Neuronal stem cell (in vitro differentiated cells): ENCODE data around the gene TMEM88.

ENCODE experiments used
- DNase-seq: peaks from one replicate; pipeline ENCODE4 v3.0.0-alpha.2; 2013; ENCODE audit warnings: low spot score
- H2AFZ ChIP-seq: one replicate; pipeline ENCODE4 v1.6.1; 2013; ENCODE audit warnings: mild to moderate bottlenecking, low read length, inconsistent platforms
- H2AK5ac ChIP-seq: 2 replicates; pipeline ENCODE4 v1.6.1; 2013; ENCODE audit warnings: low read depth, mild to moderate bottlenecking, inconsistent platforms, low read length, moderate library complexity, mixed read lengths
- H2BK120ac ChIP-seq: 2 replicates; pipeline ENCODE4 v1.6.1; 2013; ENCODE audit warnings: low read depth, mild to moderate bottlenecking, inconsistent platforms, low read length, moderate library complexity, mixed read lengths
- H2BK12ac ChIP-seq: one replicate; pipeline ENCODE4 v1.6.1; 2013; ENCODE audit warnings: low read length, inconsistent platforms
- H2BK15ac ChIP-seq: 2 replicates; pipeline ENCODE4 v1.6.1; 2013; ENCODE audit warnings: mild to moderate bottlenecking, low read length, inconsistent platforms, mixed read lengths
- H2BK5ac ChIP-seq: one replicate; pipeline ENCODE4 v1.6.1; 2013; ENCODE audit warnings: inconsistent platforms, mild to moderate bottlenecking, low read length, moderate library complexity
- H3K14ac ChIP-seq: one replicate; pipeline ENCODE4 v1.6.1; 2013; ENCODE audit warnings: low read length, inconsistent platforms
- H3K18ac ChIP-seq: 2 replicates; pipeline ENCODE4 v1.6.1; 2013; ENCODE audit warnings: low read length, inconsistent platforms
- H3K23ac ChIP-seq: 2 replicates; pipeline ENCODE4 v1.6.1; 2013; ENCODE audit warnings: low read depth, mild to moderate bottlenecking, mixed read lengths, low read length, inconsistent platforms; ENCODE audit not compliant: poor library complexity
- H3K27ac ChIP-seq: replicated peaks from 3 replicates; pipeline ENCODE4 v1.5.1; 2013; ENCODE audit warnings: low read length, inconsistent platforms
- H3K27me3 ChIP-seq, 3 experiments: 2 replicates each; pipeline ENCODE4 v1.6.1; 2013; ENCODE audit warnings: low read length in 3 of 3, mild to moderate bottlenecking in 2 of 3, inconsistent platforms in 1 of 3, low read depth in 1 of 3, mixed read lengths in 1 of 3, moderate library complexity in 1 of 3; ENCODE audit not compliant: control insufficient read depth in 3 of 3, insufficient read depth in 3 of 3
- H3K36me3 ChIP-seq, 2 donors: replicated peaks in 1 of 2; 2 replicates each; pipeline ENCODE4 v1.6.1; 2013; ENCODE audit warnings: low read length in 2 of 2; ENCODE audit not compliant: control insufficient read depth in 2 of 2, insufficient read depth in 2 of 2
- H3K4ac ChIP-seq: 2 replicates; pipeline ENCODE4 v1.6.1; 2013; ENCODE audit warnings: inconsistent platforms, mild to moderate bottlenecking, low read length, moderate library complexity
- H3K4me1 ChIP-seq, 2 donors: 1 replicate in 1 of 2; 2 replicates in 1 of 2; pipeline ENCODE4 v1.6.1; 2013; ENCODE audit warnings: low read length in 2 of 2, low read depth in 1 of 2; ENCODE audit not compliant: control insufficient read depth in 2 of 2, insufficient read depth in 1 of 2
- H3K4me2 ChIP-seq: one replicate; pipeline ENCODE4 v1.6.1; 2013; ENCODE audit warnings: mild to moderate bottlenecking, low read length, inconsistent platforms; ENCODE audit not compliant: insufficient read depth, poor library complexity, severe bottlenecking
- H3K4me3 ChIP-seq, 2 donors: 2 replicates each; pipeline ENCODE4 v1.5.1; 2013; ENCODE audit warnings: low read length in 2 of 2, mild to moderate bottlenecking in 2 of 2, inconsistent platforms in 1 of 2, moderate library complexity in 1 of 2
- H3K79me1 ChIP-seq: one replicate; pipeline ENCODE4 v1.6.1; 2013; ENCODE audit warnings: low read depth, mild to moderate bottlenecking, inconsistent platforms, low read length, moderate library complexity
- H3K9ac ChIP-seq: one replicate; pipeline ENCODE4 v1.6.1; 2013; ENCODE audit warnings: mild to moderate bottlenecking, low read depth, low read length, inconsistent platforms; ENCODE audit not compliant: poor library complexity
- H3K9me3 ChIP-seq, 2 donors: replicated peaks in 1 of 2; 2 replicates each; pipeline versions ENCODE3 to v1.6.1; 2013; ENCODE audit warnings: low read length in 2 of 2, mild to moderate bottlenecking in 2 of 2, inconsistent platforms in 1 of 2, low read depth in 1 of 2, mixed read lengths in 1 of 2, moderate library complexity in 1 of 2; ENCODE audit not compliant: control insufficient read depth in 2 of 2, insufficient read depth in 1 of 2
- H4K8ac ChIP-seq: one replicate; pipeline ENCODE4 v1.6.1; 2013; ENCODE audit warnings: low read depth, mild to moderate bottlenecking, inconsistent platforms, low read length, moderate library complexity
- H4K91ac ChIP-seq: one replicate; pipeline ENCODE4 v1.6.1; 2013; ENCODE audit warnings: low read length, low read depth, mild to moderate bottlenecking, inconsistent platforms; ENCODE audit not compliant: poor library complexity
- WGBS, 2 donors: extraction: QIAGEN DNeasy Blood & Tissue Kit; methylation state at CpG; one replicate each; pipeline ENCODE4 v1.1.7; 2013; ENCODE audit warnings: missing lambda C conversion rate in 2 of 2, mixed read lengths in 1 of 2; ENCODE audit not compliant: insufficient read length in 2 of 2, insufficient replicate concordance in 1 of 2; ENCODE audit errors: extremely low coverage in 2 of 2; 5-methylcytosine and 5-hydroxymethylcytosine counted together

The TMEM88 gene

DNA sequence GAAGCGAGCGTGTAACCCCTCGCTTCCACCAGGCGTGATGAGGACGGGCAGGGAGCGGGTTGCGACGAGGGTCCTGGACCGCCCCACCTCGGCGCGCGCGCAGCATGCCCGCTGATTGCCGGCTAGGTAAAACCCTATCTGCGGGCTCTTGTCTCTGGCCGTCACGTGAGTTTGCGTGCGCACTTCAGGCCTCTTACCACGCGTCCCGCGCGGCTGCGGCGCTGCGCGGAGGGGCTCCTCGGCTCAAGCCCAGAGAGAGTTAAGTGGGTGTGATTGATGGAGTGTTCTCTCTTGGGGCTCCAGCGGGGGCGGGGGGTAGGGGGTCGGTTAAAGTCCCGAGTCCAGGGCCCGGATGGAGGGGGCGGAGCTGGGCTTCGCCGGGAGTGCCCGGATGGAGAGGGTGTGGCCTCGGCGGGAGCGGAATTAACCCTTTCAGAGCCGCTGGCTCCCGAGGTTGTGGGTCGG is 12.9 kb upstream of the TMEM88 start:
- H2AFZ ChIP-seq, result peak overlapping the region; percentile 87
- peak overlapping the region; percentile 96 for H3K9ac ChIP-seq
- peak overlapping the region; percentile 22 for H2AK5ac ChIP-seq
- peak overlapping the region; percentile 91 for H3K27ac ChIP-seq
- H3K27me3 ChIP-seq, result no peaks in the 10 kb centered on the region
- H3K23ac ChIP-seq, result peak overlapping the region; percentile 87
- no CpG with 5 or more reads among the region's 46 CpGs for WGBS, 2 donors
- no peak overlapping the region for H3K4ac ChIP-seq
- H3K18ac ChIP-seq, result peak overlapping the region; percentile 91
- DNase-seq, result peak; percentile 94
- no peak overlapping the region for H4K91ac ChIP-seq
- H3K4me2 ChIP-seq, result peak overlapping the region; percentile 99
- peaks cover 33% of the 10 kb centered on the region for H3K79me1 ChIP-seq
- H3K4me3 ChIP-seq, result peak overlapping the region; percentile 80 to 84
- H3K9me3 ChIP-seq, result no peaks in the 10 kb centered on the region
- peak overlapping the region; percentile 32 for H2BK15ac ChIP-seq
- no peak overlapping the region for H2BK120ac ChIP-seq
- H4K8ac ChIP-seq, result no peak overlapping the region
- no peak overlapping the region for H2BK12ac ChIP-seq
- peak overlapping the region; percentile 51 for H3K14ac ChIP-seq
- peaks cover 21 to 35% of the 10 kb centered on the region in 2 donors for H3K36me3 ChIP-seq
- peaks cover 36 to 49% of the 10 kb centered on the region in 2 donors for H3K4me1 ChIP-seq
- peak overlapping the region; percentile 93 for H2BK5ac ChIP-seq

DNA sequence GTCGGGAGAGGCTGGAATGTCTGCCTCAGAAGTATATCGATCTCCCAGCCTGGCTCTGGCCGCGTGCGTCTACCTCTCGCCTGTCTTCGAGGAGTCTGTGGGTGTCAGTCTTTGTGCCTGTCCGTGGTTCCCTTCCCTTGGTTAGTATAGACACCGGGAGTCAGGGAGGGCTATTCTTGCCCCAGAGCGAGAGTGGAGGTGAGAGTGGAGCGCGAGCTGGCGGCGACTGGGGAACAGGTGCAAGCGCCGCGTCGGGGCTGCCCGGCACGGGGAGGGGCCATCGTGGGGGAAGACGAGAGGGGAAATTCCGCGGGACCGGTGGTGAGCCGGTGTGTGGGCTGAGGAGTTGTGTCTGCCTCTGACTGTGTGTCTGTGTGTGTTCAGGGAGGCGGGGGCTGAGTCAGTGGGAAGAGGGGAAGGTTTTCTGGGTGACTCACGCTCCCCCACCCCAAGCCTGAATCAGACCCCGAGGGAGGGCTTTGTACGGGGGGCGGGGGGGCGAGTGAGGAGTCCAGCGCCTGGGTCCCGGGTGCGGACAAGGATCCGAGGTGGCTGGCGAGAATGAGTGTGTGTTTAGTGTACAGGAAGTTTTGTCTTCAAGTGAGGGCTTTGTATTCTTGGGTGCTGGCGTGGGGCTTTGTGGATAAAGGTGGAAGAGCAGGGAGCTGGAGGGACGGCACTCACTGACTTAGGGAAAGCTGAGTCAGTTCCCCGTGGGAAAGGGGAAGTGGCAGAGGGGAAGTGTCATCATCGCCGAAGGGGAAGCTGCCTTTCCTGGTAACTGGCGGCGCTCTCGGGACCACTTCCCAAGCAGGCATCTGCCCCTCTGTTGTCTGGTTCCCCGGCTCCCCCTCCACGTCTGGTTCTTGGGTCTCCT is 12.2 kb upstream of the TMEM88 start:
- DNase-seq, result no peak
- Histone ChIP-seq H3K4me3 (peak overlapping the region; percentile 80 to 84), H3K23ac (peak overlapping the region; percentile 87), H4K91ac (no peak overlapping the region), H3K4me1 (peaks cover 31 to 42% of the 10 kb centered on the region in 2 donors), H3K18ac (peak overlapping the region; percentile 82), H3K4ac (no peak overlapping the region), H4K8ac (no peak overlapping the region), H2BK120ac (no peak overlapping the region), H3K36me3 (peaks cover 25 to 40% of the 10 kb centered on the region in 2 donors), H2BK12ac (peak overlapping the region; percentile 4), H3K9me3 (no peaks in the 10 kb centered on the region), H3K27ac (peak overlapping the region; percentile 72), H2BK15ac (peak overlapping the region; percentile 40), H2AK5ac (peak overlapping the region; percentile 24), H3K79me1 (peaks cover 36% of the 10 kb centered on the region), H3K4me2 (peak overlapping the region; percentile 99), H2BK5ac (peak overlapping the region; percentile 83), H3K14ac (peak overlapping the region; percentile 49), H3K9ac (peak overlapping the region; percentile 89), H2AFZ (peak overlapping the region; percentile 87), H3K27me3 (no peaks in the 10 kb centered on the region)
- no CpG with 5 or more reads among the region's 47 CpGs for WGBS, 2 donors

DNA sequence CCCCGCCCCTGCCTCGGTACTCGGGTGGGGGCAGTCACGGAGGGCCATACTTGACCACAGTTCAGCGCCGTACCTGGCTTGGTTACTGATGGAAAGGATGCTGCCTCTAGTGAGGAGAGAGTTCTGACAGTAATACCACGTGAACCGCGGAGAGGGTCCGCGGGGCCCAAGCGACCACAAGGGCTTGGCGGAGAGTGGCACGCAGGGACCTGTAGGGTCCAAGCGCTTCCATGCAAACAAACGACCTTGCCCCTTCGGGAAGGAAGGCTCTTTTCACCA is 11.7 kb upstream of the TMEM88 start:
- no CpG with 5 or more reads among the region's 17 CpGs for WGBS, 2 donors
- no peak overlapping the region for H2BK120ac ChIP-seq
- no peak for DNase-seq

More for the DNA sequence above, 11.7 kb upstream of the TMEM88 start:
- no peaks in the 10 kb centered on the region for H3K9me3 ChIP-seq
- no peak overlapping the region for H3K4ac ChIP-seq
- H2BK5ac ChIP-seq, result peak overlapping the region; percentile 83
- peak overlapping the region; percentile 89 for H3K9ac ChIP-seq
- peak overlapping the region; percentile 99 for H3K4me2 ChIP-seq
- peak overlapping the region; percentile 82 for H3K18ac ChIP-seq
- peak overlapping the region; percentile 87 for H3K23ac ChIP-seq
- peak overlapping the region; percentile 80 to 84 for H3K4me3 ChIP-seq
- H3K4me1 ChIP-seq, result peaks cover 31 to 40% of the 10 kb centered on the region in 2 donors
- peaks cover 26 to 45% of the 10 kb centered on the region in 2 donors for H3K36me3 ChIP-seq
- peak overlapping the region; percentile 78 for H2AFZ ChIP-seq
- peaks cover 36% of the 10 kb centered on the region for H3K79me1 ChIP-seq
- H2BK15ac ChIP-seq, result peak overlapping the region; percentile 40
- peak overlapping the region; percentile 66 for H2AK5ac ChIP-seq
- no peak overlapping the region for H4K8ac ChIP-seq
- peak overlapping the region; percentile 47 for H3K27ac ChIP-seq
- H2BK12ac ChIP-seq, result peak overlapping the region; percentile 4
- no peaks in the 10 kb centered on the region for H3K27me3 ChIP-seq
- peak overlapping the region; percentile 49 for H3K14ac ChIP-seq
- no peak overlapping the region for H4K91ac ChIP-seq
